Measurements from ENCODE around the gene SLC25A36. TPM values are rescaled to one million over a fixed set of nuclear protein-coding genes. Genes with fewer than 3 reads are reported as not detected.

Gene SLC25A36
- total and polyA plus RNA-seq, 8 donors = 13.1 to 275 (median 64.2) TPM

- no peaks in the 10 kb centered on the region for H3K4me1 ChIP-seq
- no peak overlapping the region for H3K27ac ChIP-seq
- H3K36me3 ChIP-seq = no peaks in the 10 kb centered on the region
- H3K9me3 ChIP-seq = no peaks in the 10 kb centered on the region
- intact Hi-C loops (cut with DNase I; ENCODE audit: low total_unique reads) = no loop called here
- TF ChIP-seq EP300 (IDR thresholded peaks at IDR 0.05) = no peak
- TF ChIP-seq POLR2AphosphoS5 (IDR thresholded peaks at IDR 0.05) = no peak
- no peak for TF ChIP-seq POLR2A (IDR thresholded peaks at IDR 0.05)
- TF ChIP-seq CTCF (IDR thresholded peaks at IDR 0.05) = no peak
- DNase-seq = no peak
- H3K4me3 ChIP-seq = no peak overlapping the region
- no peaks in the 10 kb centered on the region for H3K27me3 ChIP-seq
- WGBS, 5 donors = 77 to 89% (median 88%) methylated on average over 5 of the region's 5 CpGs
Observed at GRCh38 chr3:141020143-141020830, 78.7 kb downstream of the SLC25A36 start.

GRCh38 chr3:141021261-141021660, 79.6 kb downstream of the SLC25A36 start:
- Histone ChIP-seq H3K27me3 (no peaks in the 10 kb centered on the region), H3K27ac (no peak overlapping the region), H3K4me3 (no peak overlapping the region), H3K4me1 (no peaks in the 10 kb centered on the region), H3K9me3 (no peaks in the 10 kb centered on the region), H3K36me3 (no peaks in the 10 kb centered on the region)
- TF ChIP-seq POLR2A (IDR thresholded peaks at IDR 0.05) (no peak), CTCF (IDR thresholded peaks at IDR 0.05) (no peak), POLR2AphosphoS5 (IDR thresholded peaks at IDR 0.05) (no peak)
- WGBS, 5 donors = 94 to 98% (median 97%) methylated on average over 4 of the region's 4 CpGs
- no peak for DNase-seq
- intact Hi-C loops (cut with DNase I; ENCODE audit: low total_unique reads) = no loop called here

Other genes with a start within 250 kb of the SLC25A36 start
- 1 to 10 TPM in 2 of 5 donors, not detected in 3; 1.8 to 2.4 TPM for gene SPSB4, start 109.5 kb downstream of the SLC25A36 start, total RNA-seq
- gene SPSB4, start 109.5 kb downstream of the SLC25A36 start, polyA plus RNA-seq = under 1 TPM in 1 of 3 donors, not detected in 2; 0.05 TPM